ENCODE measurements around the gene TCAIM. TPM values are rescaled to one million over a fixed set of nuclear protein-coding genes. Genes with fewer than 3 reads are reported as not detected.

Gene TCAIM
- polyA plus RNA-seq, 1 of the 3 experiments (the other 2 are of a cell fraction): 8.4 TPM

GRCh38 chr3:44402548-44402947 lies 64.0 kb downstream of the TCAIM start:
- Histone ChIP-seq H3K79me2 (ENCODE audit: insufficient read depth) (no peaks in the 10 kb centered on the region), H3K9me3 (no peaks in the 10 kb centered on the region), H3K36me3 (replicated peaks in 1 of 2; ENCODE audit: control insufficient read depth in 1 of 2, insufficient read depth in 2 of 2, low read length in 1 of 2) (peaks cover 4 to 16% of the 10 kb centered on the region in 2 experiments), H2AFZ (ENCODE audit: low read depth) (no peak overlapping the region), H3K4me2 (no peak overlapping the region), H3K27ac (ENCODE audit: low read depth in 2 of 2, low read length in 1 of 2) (no peak overlapping the region), H3K4me3 (ENCODE audit: low read depth in 2 of 2, low read length in 1 of 2) (no peak overlapping the region), H4K20me1 (ENCODE audit: insufficient read depth) (no peaks in the 10 kb centered on the region), H3K4me1 (ENCODE audit: control insufficient read depth in 1 of 2, insufficient read depth in 2 of 2, low read depth in 1 of 2, low read length in 1 of 2) (no peaks in the 10 kb centered on the region), H3K9me2 (no peaks in the 10 kb centered on the region), H3K9ac (no peak overlapping the region), H3F3A (replicated peaks; ENCODE audit: insufficient read depth) (no peaks in the 10 kb centered on the region), H3K27me3 (ENCODE audit: insufficient read depth) (no peaks in the 10 kb centered on the region)
- CTCF ChIA-PET: no interaction called here
- no peak for TF ChIP-seq CTCF (IDR thresholded peaks at IDR 0.05)
- TF ChIP-seq PBX3 (IDR thresholded peaks at IDR 0.05): no peak
- no peak for TF ChIP-seq GATA2 (CRISPR knock-in tag; IDR thresholded peaks at IDR 0.05)
- no peak for TF ChIP-seq USF2 (IDR thresholded peaks at IDR 0.05; ENCODE audit: borderline replicate concordance, low read depth, low read length)
- no peak for TF ChIP-seq CHD2 (IDR thresholded peaks at IDR 0.05; ENCODE audit: low read length, partially characterized antibody)
- no peak for TF ChIP-seq RXRA (IDR thresholded peaks at IDR 0.05; ENCODE audit: borderline replicate concordance, low read depth)
- TF ChIP-seq NRF1 (IDR thresholded peaks at IDR 0.05; ENCODE audit: low read depth, low read length): no peak
- no peak for DNase-seq
- POLR2A ChIA-PET: no interaction called here
- WGBS (ENCODE audit: low lambda C conversion rate): 95% methylated on average over 3 of the region's 3 CpGs

GRCh38 chr3:44409640-44410410 lies 71.3 kb downstream of the TCAIM start:
- Histone ChIP-seq H3K4me2 (no peak overlapping the region), H3K36me3 (replicated peaks in 1 of 2; ENCODE audit: control insufficient read depth in 1 of 2, insufficient read depth in 2 of 2, low read length in 1 of 2) (peaks cover 0 to 6% of the 10 kb centered on the region in 2 experiments), H2AFZ (ENCODE audit: low read depth) (no peak overlapping the region), H3K9me2 (no peaks in the 10 kb centered on the region), H3K27me3 (ENCODE audit: insufficient read depth) (no peaks in the 10 kb centered on the region), H3F3A (replicated peaks; ENCODE audit: insufficient read depth) (no peaks in the 10 kb centered on the region), H4K20me1 (ENCODE audit: insufficient read depth) (no peaks in the 10 kb centered on the region), H3K27ac (ENCODE audit: low read depth in 2 of 2, low read length in 1 of 2) (no peak overlapping the region), H3K4me3 (ENCODE audit: low read depth in 2 of 2, low read length in 1 of 2) (no peak overlapping the region), H3K9me3 (no peaks in the 10 kb centered on the region), H3K9ac (no peak overlapping the region), H3K4me1 (ENCODE audit: control insufficient read depth in 1 of 2, insufficient read depth in 2 of 2, low read depth in 1 of 2, low read length in 1 of 2) (no peaks in the 10 kb centered on the region; a peak in 1 of 4 replicates), H3K79me2 (ENCODE audit: insufficient read depth) (no peaks in the 10 kb centered on the region)
- no peak for DNase-seq
- 90% methylated on average over 1 of the region's 4 CpGs for WGBS (ENCODE audit: low lambda C conversion rate)
- ChIA-PET CTCF (interaction anchor here (2.4 kb wide), 1 partner anchor 86 kb away, joined by 5 read pairs; no protein-coding TSS in a partner anchor), POLR2A (no interaction called here)
- TF ChIP-seq EP300 (IDR thresholded peaks at IDR 0.05; ENCODE audit: borderline replicate concordance in 1 of 2, low read depth in 1 of 2, low read length in 1 of 2): no peak
- TF ChIP-seq REST (IDR thresholded peaks at IDR 0.05; ENCODE audit: low read depth, low read length): no peak
- TF ChIP-seq FOXJ3 (CRISPR knock-in tag; IDR thresholded peaks at IDR 0.05): no peak
- no peak for TF ChIP-seq FOXM1 (IDR thresholded peaks at IDR 0.05; ENCODE audit: low read depth)
- no peak for TF ChIP-seq CHD2 (IDR thresholded peaks at IDR 0.05; ENCODE audit: low read length, partially characterized antibody)
- TF ChIP-seq FOSL2 (IDR thresholded peaks at IDR 0.05; ENCODE audit: borderline replicate concordance, low read depth): no peak
- no peak for TF ChIP-seq GABPA (IDR thresholded peaks at IDR 0.05; ENCODE audit: low read depth)
- TF ChIP-seq TAF1 (IDR thresholded peaks at IDR 0.05; ENCODE audit: borderline replicate concordance, low read depth, low read length): no peak
- no peak for TF ChIP-seq MXI1 (IDR thresholded peaks at IDR 0.05; ENCODE audit: low read depth, low read length)
- no peak for TF ChIP-seq USF1 (IDR thresholded peaks at IDR 0.05; ENCODE audit: borderline replicate concordance, low read depth)

Data from SK-N-SH (cell line).